ENCODE measurements around the gene LGALSL. TPM values are rescaled to one million over a fixed set of nuclear protein-coding genes. Genes with fewer than 3 reads are reported as not detected.

The LGALSL gene
- polyA plus RNA-seq, 1 donor (not counting 4 experiments of a cell fraction or from before 2014, with no cell fraction given), result 55.4 TPM

DNA sequence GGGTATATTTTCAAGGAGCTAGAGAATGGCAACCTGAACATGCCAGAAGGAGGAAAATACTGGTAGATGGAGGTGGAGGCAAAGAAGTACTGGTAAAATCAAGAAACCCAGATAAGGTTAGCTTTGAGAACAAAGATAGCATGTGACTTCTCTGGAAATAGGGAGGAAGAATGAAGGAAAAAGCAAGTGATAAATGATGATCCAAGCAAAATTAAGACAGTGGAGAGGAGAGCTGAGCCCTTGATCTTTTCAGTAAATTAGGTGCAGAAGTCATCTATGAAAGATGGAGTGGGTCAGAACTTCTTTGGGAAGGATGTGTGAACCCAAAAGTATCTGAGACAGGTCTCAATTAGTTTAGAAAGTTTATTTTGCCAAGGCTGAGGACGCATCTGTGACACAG lies 44.5 kb downstream of the LGALSL start:
- no peaks in the 10 kb centered on the region for H3K4me1 ChIP-seq (ENCODE audit: control insufficient read depth, extremely low read depth, insufficient read depth, low read length)
- H2AFZ ChIP-seq (ENCODE audit: control insufficient read depth, low read length), result no peak overlapping the region
- H3K27me3 ChIP-seq (ENCODE audit: control insufficient read depth, extremely low read depth, insufficient read depth, low read length), result no peaks in the 10 kb centered on the region
- FAIRE-seq (no peak), DNase-seq (ENCODE audit: low read depth, low spot score) (no peak)
- no peak overlapping the region for H3K27ac ChIP-seq (ENCODE audit: control insufficient read depth, insufficient read depth, low read length)
- H3K9me3 ChIP-seq (ENCODE audit: control insufficient read depth, low read depth, low read length), result no peaks in the 10 kb centered on the region
- no peaks in the 10 kb centered on the region for H3K9me1 ChIP-seq (ENCODE audit: control insufficient read depth, extremely low read depth, insufficient read depth, low read length)
- no peaks in the 10 kb centered on the region for H3K36me3 ChIP-seq (ENCODE audit: control insufficient read depth in 2 of 2, extremely low read depth in 1 of 2, insufficient read depth in 2 of 2, low read length in 2 of 2)
- H3K79me2 ChIP-seq (ENCODE audit: control insufficient read depth, insufficient read depth, low read length), result no peaks in the 10 kb centered on the region
- H3K4me2 ChIP-seq (ENCODE audit: control insufficient read depth, extremely low read depth, insufficient read depth, low read depth, low read length), result no peak overlapping the region
- TF ChIP-seq CTCF (optimal IDR thresholded peaks at IDR 0.05 in 1 of 3, IDR thresholded peaks at IDR 0.05 in 1 of 3, conservative IDR thresholded peaks at IDR 0.05 in 1 of 3; ENCODE audit: extremely low read depth in 1 of 3, insufficient read depth in 2 of 3, low read length in 3 of 3) (no peak), EZH2 (IDR thresholded peaks at IDR 0.05; ENCODE audit: low read length) (no peak)
- H3K9ac ChIP-seq (ENCODE audit: control insufficient read depth, extremely low read depth, insufficient read depth, low read length), result no peak overlapping the region
- H3K4me3 ChIP-seq (ENCODE audit: control insufficient read depth in 2 of 3, extremely low read depth in 1 of 3, insufficient read depth in 2 of 3, low read depth in 1 of 3, low read length in 3 of 3), result no peak overlapping the region
- dilution Hi-C loops (cut with MboI; ENCODE audit: extremely low pct_ligation_motif_present, low sequenced_read_pairs), result no loop called here
- no peaks in the 10 kb centered on the region for H4K20me1 ChIP-seq (ENCODE audit: control insufficient read depth, extremely low read depth, insufficient read depth, low read length)

GRCh38 chr2:64500549-64500948 lies 46.6 kb downstream of the LGALSL start:
- DNase-seq (ENCODE audit: low read depth, low spot score), result no peak
- H3K4me3 ChIP-seq (ENCODE audit: control insufficient read depth in 2 of 3, extremely low read depth in 1 of 3, insufficient read depth in 2 of 3, low read depth in 1 of 3, low read length in 3 of 3), result no peak overlapping the region
- H3K4me1 ChIP-seq (ENCODE audit: control insufficient read depth, extremely low read depth, insufficient read depth, low read length), result peaks cover 7% of the 10 kb centered on the region
- H3K9me1 ChIP-seq (ENCODE audit: control insufficient read depth, extremely low read depth, insufficient read depth, low read length), result no peaks in the 10 kb centered on the region
- no peak overlapping the region for H3K27ac ChIP-seq (ENCODE audit: control insufficient read depth, insufficient read depth, low read length)
- dilution Hi-C loops (cut with MboI; ENCODE audit: extremely low pct_ligation_motif_present, low sequenced_read_pairs), result no loop called here
- no peaks in the 10 kb centered on the region for H4K20me1 ChIP-seq (ENCODE audit: control insufficient read depth, extremely low read depth, insufficient read depth, low read length)
- TF ChIP-seq EZH2 (IDR thresholded peaks at IDR 0.05; ENCODE audit: low read length) (no peak), CTCF (optimal IDR thresholded peaks at IDR 0.05 in 1 of 3, IDR thresholded peaks at IDR 0.05 in 1 of 3, conservative IDR thresholded peaks at IDR 0.05 in 1 of 3; ENCODE audit: extremely low read depth in 1 of 3, insufficient read depth in 2 of 3, low read length in 3 of 3) (no peak)
- H3K79me2 ChIP-seq (ENCODE audit: control insufficient read depth, insufficient read depth, low read length), result no peaks in the 10 kb centered on the region
- FAIRE-seq, result no peak
- H3K36me3 ChIP-seq (ENCODE audit: control insufficient read depth in 2 of 2, extremely low read depth in 1 of 2, insufficient read depth in 2 of 2, low read length in 2 of 2), result no peaks in the 10 kb centered on the region
- H3K27me3 ChIP-seq (ENCODE audit: control insufficient read depth, extremely low read depth, insufficient read depth, low read length), result no peaks in the 10 kb centered on the region
- H2AFZ ChIP-seq (ENCODE audit: control insufficient read depth, low read length), result no peak overlapping the region
- H3K9ac ChIP-seq (ENCODE audit: control insufficient read depth, extremely low read depth, insufficient read depth, low read length), result no peak overlapping the region
- no peak overlapping the region for H3K4me2 ChIP-seq (ENCODE audit: control insufficient read depth, extremely low read depth, insufficient read depth, low read depth, low read length)
- H3K9me3 ChIP-seq (ENCODE audit: control insufficient read depth, low read depth, low read length), result no peaks in the 10 kb centered on the region
